ENCODE results near the gene BIVM. TPM values are rescaled to one million over a fixed set of nuclear protein-coding genes. Genes with fewer than 3 reads are reported as not detected.
"Not testable (repeated sequence)": the region's sequence is repeated elsewhere in the genome, so short reads cannot be mapped to it uniquely, and the experiment has no call there.

Gene BIVM
- total RNA-seq, 1 donor: 44.2 TPM

GRCh38 chr13:102774214-102774568 is 24.7 kb upstream of the BIVM start:
- DNase-seq (ENCODE audit: low read depth): no peak
- TF ChIP-seq, protein P1, sequence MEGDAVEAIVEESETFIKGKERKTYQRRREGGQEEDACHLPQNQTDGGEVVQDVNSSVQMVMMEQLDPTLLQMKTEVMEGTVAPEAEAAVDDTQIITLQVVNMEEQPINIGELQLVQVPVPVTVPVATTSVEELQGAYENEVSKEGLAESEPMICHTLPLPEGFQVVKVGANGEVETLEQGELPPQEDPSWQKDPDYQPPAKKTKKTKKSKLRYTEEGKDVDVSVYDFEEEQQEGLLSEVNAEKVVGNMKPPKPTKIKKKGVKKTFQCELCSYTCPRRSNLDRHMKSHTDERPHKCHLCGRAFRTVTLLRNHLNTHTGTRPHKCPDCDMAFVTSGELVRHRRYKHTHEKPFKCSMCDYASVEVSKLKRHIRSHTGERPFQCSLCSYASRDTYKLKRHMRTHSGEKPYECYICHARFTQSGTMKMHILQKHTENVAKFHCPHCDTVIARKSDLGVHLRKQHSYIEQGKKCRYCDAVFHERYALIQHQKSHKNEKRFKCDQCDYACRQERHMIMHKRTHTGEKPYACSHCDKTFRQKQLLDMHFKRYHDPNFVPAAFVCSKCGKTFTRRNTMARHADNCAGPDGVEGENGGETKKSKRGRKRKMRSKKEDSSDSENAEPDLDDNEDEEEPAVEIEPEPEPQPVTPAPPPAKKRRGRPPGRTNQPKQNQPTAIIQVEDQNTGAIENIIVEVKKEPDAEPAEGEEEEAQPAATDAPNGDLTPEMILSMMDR (IDR thresholded peaks at IDR 0.05; ENCODE audit: insufficient read depth, low read length): no peak
- H3K4me3 ChIP-seq (ENCODE audit: low read depth, low read length): peak overlapping the region; percentile 81

- TF ChIP-seq, protein P1 (IDR thresholded peaks at IDR 0.05; ENCODE audit: insufficient read depth, low read length): no peak
- H3K4me3 ChIP-seq (ENCODE audit: low read depth, low read length): no peak overlapping the region
- no peak for DNase-seq (ENCODE audit: low read depth)
Observed at GRCh38 chr13:102774591-102775520, 24.1 kb upstream of the BIVM start.

- no peak for DNase-seq (ENCODE audit: low read depth)
- no peak overlapping the region for H3K4me3 ChIP-seq (ENCODE audit: low read depth, low read length)
- TF ChIP-seq, protein P1 (IDR thresholded peaks at IDR 0.05; ENCODE audit: insufficient read depth, low read length): no peak
Observed at GRCh38 chr13:102776271-102776670, 22.6 kb upstream of the BIVM start.

GRCh38 chr13:102777736-102778135 is 21.2 kb upstream of the BIVM start:
- no peak overlapping the region for H3K4me3 ChIP-seq (ENCODE audit: low read depth, low read length)
- no peak for DNase-seq (ENCODE audit: low read depth)
- TF ChIP-seq, protein P1 (IDR thresholded peaks at IDR 0.05; ENCODE audit: insufficient read depth, low read length): no peak

GRCh38 chr13:102779436-102780159 is 19.3 kb upstream of the BIVM start:
- TF ChIP-seq, protein P1 (IDR thresholded peaks at IDR 0.05; ENCODE audit: insufficient read depth, low read length): no peak
- H3K4me3 ChIP-seq (ENCODE audit: low read depth, low read length): no peak overlapping the region
- DNase-seq (ENCODE audit: low read depth): no peak

- not testable (repeated sequence) for DNase-seq (ENCODE audit: low read depth); H3K4me3 ChIP-seq (ENCODE audit: low read depth, low read length)
Observed at GRCh38 chr13:102780656-102781055, 18.3 kb upstream of the BIVM start.

DNA sequence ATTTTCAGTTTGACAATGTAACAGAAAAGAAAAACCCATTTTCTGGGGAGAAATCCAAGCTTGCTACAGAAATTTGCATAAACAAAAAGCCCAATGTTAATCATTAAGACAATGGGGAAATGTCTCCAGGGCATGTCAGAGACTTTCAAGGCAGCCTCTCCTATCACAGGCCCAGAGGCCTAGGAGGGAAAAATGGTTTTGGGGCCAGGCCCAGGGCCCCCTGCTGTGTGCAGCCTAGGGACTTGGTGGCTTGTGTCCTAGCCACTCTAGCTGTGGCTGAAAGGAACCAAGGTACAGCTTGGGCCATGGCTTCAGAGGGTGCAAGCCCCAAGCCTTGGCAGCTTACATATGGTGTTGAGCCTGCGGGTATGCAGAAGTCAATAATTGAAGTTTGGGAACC is 17.3 kb upstream of the BIVM start:
- DNase-seq (ENCODE audit: low read depth): no peak
- TF ChIP-seq, protein P1 (IDR thresholded peaks at IDR 0.05; ENCODE audit: insufficient read depth, low read length): no peak
- H3K4me3 ChIP-seq (ENCODE audit: low read depth, low read length): no peak overlapping the region
